Neural cell (in vitro differentiated cells): ENCODE results near the gene KCTD3. TPM values are rescaled to one million over a fixed set of nuclear protein-coding genes. Genes with fewer than 3 reads are reported as not detected.

ENCODE experiments used
- H2AFZ ChIP-seq: fragments of 200-600, 300-800 bp; sonication (generic), shearing (Covaris generic); 2 replicates; pipeline ENCODE4 v1.6.0; 2014; ENCODE audit warnings: low read depth, mild to moderate bottlenecking, antibody characterized with exemption, low read length, moderate library complexity
- H3F3A ChIP-seq: fragments of 200-600 bp; shearing (Covaris generic); 2 replicates; pipeline ENCODE4 v1.6.1; 2016; ENCODE audit warnings: mild to moderate bottlenecking, moderate library complexity, mixed read lengths, antibody characterized with exemption, low read length; ENCODE audit not compliant: insufficient read depth, poor library complexity, severe bottlenecking
- H3K27ac ChIP-seq: fragments of 200-600, 300-800 bp; sonication (generic), shearing (Covaris generic); 2 replicates; pipeline ENCODE4 v1.5.1; 2014; ENCODE audit warnings: mild to moderate bottlenecking, low read length, moderate library complexity
- H3K27me3 ChIP-seq: fragments of 300-800, 200-600 bp; sonication (generic), shearing (Covaris generic); 2 replicates; pipeline ENCODE4 v1.6.0; 2014; ENCODE audit warnings: mild to moderate bottlenecking, low read depth, low read length, moderate library complexity; ENCODE audit not compliant: insufficient read depth
- H3K36me3 ChIP-seq: fragments of 300-800, 200-600 bp; sonication (generic), shearing (Covaris generic); 2 replicates; pipeline ENCODE4 v1.5.1; 2014; ENCODE audit warnings: mild to moderate bottlenecking, antibody characterized with exemption, low read length, moderate library complexity; ENCODE audit not compliant: insufficient read depth
- H3K4me2 ChIP-seq: fragments of 300-800, 200-600 bp; sonication (generic), shearing (Covaris generic); 2 replicates; pipeline ENCODE4 v1.6.0; 2014; ENCODE audit warnings: mild to moderate bottlenecking, low read length
- H3K4me3 ChIP-seq: fragments of 300-800, 200-600 bp; sonication (generic), shearing (Covaris generic); 2 replicates; pipeline ENCODE4 v1.5.1; 2014; ENCODE audit warnings: mild to moderate bottlenecking, low read length, moderate library complexity
- H3K79me2 ChIP-seq: fragments of 200-600 bp; shearing (Covaris generic); replicated peaks from 2 replicates; pipeline ENCODE4 v1.6.0; 2014; ENCODE audit warnings: mild to moderate bottlenecking, low read length, moderate library complexity; ENCODE audit not compliant: insufficient read depth
- H3K9ac ChIP-seq: fragments of 300-800, 200-600 bp; sonication (generic), shearing (Covaris generic); 2 replicates; pipeline ENCODE4 v1.6.1; 2016; ENCODE audit warnings: mild to moderate bottlenecking, low read length, mixed read lengths
- H3K9me2 ChIP-seq: fragments of 200-600 bp; shearing (Covaris generic); 2 replicates; pipeline ENCODE4 v1.6.1; 2016; ENCODE audit warnings: mild to moderate bottlenecking, low read length, mixed read lengths; ENCODE audit not compliant: insufficient read depth
- H3K9me3 ChIP-seq: fragments of 200-600, 300-800 bp; sonication (generic), shearing (Covaris generic); 2 replicates; pipeline ENCODE4 v1.6.1; 2016; ENCODE audit warnings: mild to moderate bottlenecking, mixed run types, low read length, moderate library complexity, mixed read lengths
- H4K20me1 ChIP-seq: fragments of 200-600 bp; shearing (Covaris generic); 2 replicates; pipeline ENCODE4 v1.6.1; 2016; ENCODE audit warnings: mild to moderate bottlenecking, mixed run types; ENCODE audit not compliant: insufficient read depth
- CTCF ChIP-seq: fragments of 450-650 bp; IDR thresholded peaks from 2 replicates; pipeline ENCODE4 v1.5.1; 2014; ENCODE audit warnings: antibody characterized with exemption, mild to moderate bottlenecking, moderate library complexity; ENCODE audit not compliant: poor library complexity, severe bottlenecking
- EP300 ChIP-seq: fragments of 450-650 bp; conservative IDR thresholded peaks from 2 replicates; pipeline ENCODE4 v1.6.1; 2014; ENCODE audit warnings: antibody characterized with exemption, mild to moderate bottlenecking, moderate library complexity; ENCODE audit not compliant: poor library complexity, severe bottlenecking
- MXI1 ChIP-seq: fragments of 450-650 bp; conservative IDR thresholded peaks from 2 replicates; pipeline ENCODE4 v1.6.1; 2014; ENCODE audit warnings: antibody characterized with exemption, mild to moderate bottlenecking; ENCODE audit not compliant: poor library complexity, severe bottlenecking
- RAD21 ChIP-seq: fragments of 450-650 bp; conservative IDR thresholded peaks from 2 replicates; pipeline ENCODE4 v1.6.1; 2014; ENCODE audit warnings: antibody characterized with exemption, mild to moderate bottlenecking, moderate library complexity
- REST ChIP-seq: IDR thresholded peaks from 2 replicates; pipeline ENCODE4 v1.6.1; 2012; ENCODE audit warnings: borderline replicate concordance
- SMC3 ChIP-seq: fragments of 450-650 bp; conservative IDR thresholded peaks from 2 replicates; pipeline ENCODE4 v1.6.1; 2014; ENCODE audit warnings: antibody characterized with exemption, mild to moderate bottlenecking, moderate library complexity; ENCODE audit not compliant: poor library complexity
- TAF1 ChIP-seq: IDR thresholded peaks from 2 replicates; pipeline ENCODE4 v1.6.1; 2012; ENCODE audit warnings: low read depth
- polyA plus RNA-seq: library from polyadenylated mRNA; depleted of rRNA; stranded (reverse); fragments of >200 nt; gene quantifications from 2 replicates; pipeline ENCODE4 v1.2.3, GENCODE V29; 2014

Gene KCTD3
- polyA plus RNA-seq, 1 donor from 2014 or later, result 82.9 TPM

GRCh38 chr1:215567491-215568298 is 591 bp downstream of the KCTD3 start:
- Histone ChIP-seq H3K4me3 (peak overlapping the region; percentile 87), H3K9ac (peak overlapping the region; percentile 92), H3K79me2 (peaks cover 42% of the 10 kb centered on the region), H3K27me3 (no peaks in the 10 kb centered on the region), H3F3A (no peaks in the 10 kb centered on the region), H3K27ac (peak overlapping the region; percentile 71), H3K4me2 (peak overlapping the region; percentile 85), H3K9me2 (no peaks in the 10 kb centered on the region), H3K9me3 (no peaks in the 10 kb centered on the region), H2AFZ (peak overlapping the region; percentile 67), H4K20me1 (no peaks in the 10 kb centered on the region), H3K36me3 (no peaks in the 10 kb centered on the region)
- TF ChIP-seq REST (peak; percentile 45), TAF1 (no peak), CTCF (no peak), MXI1 (peak; percentile 18), RAD21 (no peak), EP300 (no peak)

- peak overlapping the region; percentile 92 for H3K9ac ChIP-seq
- H3K27ac ChIP-seq, result peak overlapping the region; percentile 71
- H2AFZ ChIP-seq, result peak overlapping the region; percentile 67
- no peaks in the 10 kb centered on the region for H3K9me3 ChIP-seq
- no peaks in the 10 kb centered on the region for H3K36me3 ChIP-seq
- peaks cover 48% of the 10 kb centered on the region for H3K79me2 ChIP-seq
- H4K20me1 ChIP-seq, result no peaks in the 10 kb centered on the region
- H3K4me3 ChIP-seq, result peak overlapping the region; percentile 87
- H3K4me2 ChIP-seq, result peak overlapping the region; percentile 85
- H3K27me3 ChIP-seq, result no peaks in the 10 kb centered on the region
- H3F3A ChIP-seq, result no peaks in the 10 kb centered on the region
- TF ChIP-seq CTCF (no peak), SMC3 (no peak), REST (no peak), TAF1 (no peak)
- no peaks in the 10 kb centered on the region for H3K9me2 ChIP-seq
These were observed 1.2 kb downstream of the KCTD3 start for GRCh38 chr1:215568299-215568692.
